Suprapubic skin (tissue), 4 donors: Measurements from ENCODE around the gene MED12L. TPM values are rescaled to one million over a fixed set of nuclear protein-coding genes. Genes with fewer than 3 reads are reported as not detected.
A peak's percentile ranks its signal among the peaks of the same experiment; 100 is the strongest.
"Not testable (repeated sequence)": the region's sequence is repeated elsewhere in the genome, so short reads cannot be mapped to it uniquely, and the experiment has no call there.

Source experiments
- DNase-seq, 2 donors: peaks; one replicate each; pipeline ENCODE4 v3.0.0-alpha.2; 2019; ENCODE audit warnings: low spot score in 2 of 2
- H3K27ac ChIP-seq: fragments of 200-600 bp; sonication (generic); one replicate; pipeline ENCODE4 v1.5.1; 2019
- H3K27me3 ChIP-seq: fragments of 200-600 bp; sonication (generic); one replicate; pipeline ENCODE4 v1.5.1; 2019
- H3K36me3 ChIP-seq: fragments of 200-600 bp; sonication (generic); one replicate; pipeline ENCODE4 v1.5.1; 2019
- H3K4me1 ChIP-seq: fragments of 200-600 bp; sonication (generic); one replicate; pipeline ENCODE4 v1.5.1; 2019
- H3K4me3 ChIP-seq: fragments of 200-600 bp; sonication (generic); one replicate; pipeline ENCODE4 v1.5.1; 2019; ENCODE audit warnings: mild to moderate bottlenecking
- H3K9me3 ChIP-seq: fragments of 200-600 bp; sonication (generic); one replicate; pipeline ENCODE4 v1.5.1; 2019
- EP300 ChIP-seq: sonication (generic); formaldehyde crosslinking; IDR thresholded peaks from one replicate; pipeline ENCODE4 v1.6.1; 2017; ENCODE audit warnings: antibody characterized with exemption
- POLR2A ChIP-seq, 2 donors: fragments of 450-650 bp; IDR thresholded peaks; one replicate each; pipeline ENCODE4 v1.6.1; 2017; ENCODE audit warnings: antibody characterized with exemption in 2 of 2, mild to moderate bottlenecking in 2 of 2, moderate library complexity in 2 of 2
- POLR2AphosphoS5 ChIP-seq, 3 donors: sonication (generic); formaldehyde crosslinking; IDR thresholded peaks; one replicate each; pipeline ENCODE4 v1.6.1; 2017; ENCODE audit warnings: antibody characterized with exemption in 3 of 3
- WGBS: methylation state at CpG from one replicate; pipeline ENCODE4 v1.1.5; 2018; 5-methylcytosine and 5-hydroxymethylcytosine counted together
- total RNA-seq, 4 donors: library from RNA; depleted of rRNA; stranded (reverse); fragments of >200 nt; gene quantifications; one replicate each; pipeline ENCODE4 v1.1.0, GENCODE V29; 2016
- TF ChIP-seq, protein P1 (sequence below), 2 donors: fragments of 200-600 bp in 1 of 2; fragments of 450-650 bp in 1 of 2; sonication (generic) in 1 of 2; IDR thresholded peaks; one replicate each; pipeline ENCODE4 v1.5.1; 2016 to 2019; ENCODE audit warnings: antibody characterized with exemption in 2 of 2, mild to moderate bottlenecking in 1 of 2, moderate library complexity in 1 of 2

The MED12L gene
- total RNA-seq, 4 donors from 2014 or later = 0.08 to 0.80 (median 0.22) TPM

DNA sequence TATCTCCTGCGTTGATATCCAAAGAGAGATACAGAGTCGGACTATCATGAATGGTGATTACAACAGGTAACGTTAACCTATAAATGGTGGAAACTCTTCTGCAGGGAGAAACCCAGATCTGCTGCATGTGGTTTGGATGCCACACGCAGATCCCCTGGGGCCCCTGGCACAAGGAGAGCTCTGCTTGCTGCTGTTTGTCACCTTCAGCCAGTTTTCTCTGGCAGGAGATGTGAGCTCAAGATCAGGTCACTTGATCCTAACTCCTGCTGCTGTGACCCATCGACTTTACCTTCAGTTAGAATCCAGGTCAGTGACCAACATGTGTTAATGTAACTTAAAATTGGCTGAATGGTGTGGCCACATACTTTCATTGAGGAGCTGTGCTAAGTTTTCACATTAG is 141.4 kb downstream of the MED12L start:
- H3K9me3 ChIP-seq = no peaks in the 10 kb centered on the region
- TF ChIP-seq, protein P1, sequence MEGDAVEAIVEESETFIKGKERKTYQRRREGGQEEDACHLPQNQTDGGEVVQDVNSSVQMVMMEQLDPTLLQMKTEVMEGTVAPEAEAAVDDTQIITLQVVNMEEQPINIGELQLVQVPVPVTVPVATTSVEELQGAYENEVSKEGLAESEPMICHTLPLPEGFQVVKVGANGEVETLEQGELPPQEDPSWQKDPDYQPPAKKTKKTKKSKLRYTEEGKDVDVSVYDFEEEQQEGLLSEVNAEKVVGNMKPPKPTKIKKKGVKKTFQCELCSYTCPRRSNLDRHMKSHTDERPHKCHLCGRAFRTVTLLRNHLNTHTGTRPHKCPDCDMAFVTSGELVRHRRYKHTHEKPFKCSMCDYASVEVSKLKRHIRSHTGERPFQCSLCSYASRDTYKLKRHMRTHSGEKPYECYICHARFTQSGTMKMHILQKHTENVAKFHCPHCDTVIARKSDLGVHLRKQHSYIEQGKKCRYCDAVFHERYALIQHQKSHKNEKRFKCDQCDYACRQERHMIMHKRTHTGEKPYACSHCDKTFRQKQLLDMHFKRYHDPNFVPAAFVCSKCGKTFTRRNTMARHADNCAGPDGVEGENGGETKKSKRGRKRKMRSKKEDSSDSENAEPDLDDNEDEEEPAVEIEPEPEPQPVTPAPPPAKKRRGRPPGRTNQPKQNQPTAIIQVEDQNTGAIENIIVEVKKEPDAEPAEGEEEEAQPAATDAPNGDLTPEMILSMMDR (IDR thresholded peaks at IDR 0.05) = no peak
- TF ChIP-seq POLR2A (IDR thresholded peaks at IDR 0.05) (no peak), EP300 (no peak), POLR2AphosphoS5 (IDR thresholded peaks at IDR 0.05) (no peak)
- H3K27me3 ChIP-seq = no peaks in the 10 kb centered on the region
- no peaks in the 10 kb centered on the region for H3K36me3 ChIP-seq
- peaks cover 23% of the 10 kb centered on the region for H3K4me1 ChIP-seq
- no peak overlapping the region for H3K27ac ChIP-seq
- H3K4me3 ChIP-seq = no peak overlapping the region
- 73% methylated on average over 5 of the region's 5 CpGs for WGBS
- DNase-seq = no peak

DNA sequence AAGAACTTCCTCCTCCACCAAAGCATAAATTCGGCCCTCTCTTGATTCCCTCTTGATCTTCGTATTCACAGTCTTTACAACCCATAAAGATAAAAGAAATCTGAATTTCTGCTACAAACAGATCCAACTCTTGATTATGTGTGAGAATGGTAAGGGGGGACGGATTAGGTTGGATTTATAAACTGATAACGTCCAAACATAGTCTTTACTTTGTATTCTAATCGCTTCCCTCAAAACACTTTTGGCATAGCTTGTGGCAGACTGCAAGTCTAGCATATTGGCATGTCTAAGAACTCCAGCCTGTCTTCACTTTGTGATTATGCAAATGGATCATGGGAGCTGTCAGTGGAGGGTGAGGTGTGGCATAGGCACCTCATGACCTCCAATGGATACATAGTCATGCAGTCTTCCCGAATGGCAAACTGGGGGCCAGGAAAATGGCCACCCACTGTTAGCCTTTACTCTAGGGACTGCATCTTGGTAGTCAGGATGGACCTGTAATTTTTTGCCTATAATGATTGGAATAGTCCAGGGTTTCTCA is 141.9 kb downstream of the MED12L start:
- Histone ChIP-seq H3K9me3 (no peaks in the 10 kb centered on the region), H3K4me1 (peaks cover 23% of the 10 kb centered on the region), H3K27me3 (no peaks in the 10 kb centered on the region), H3K36me3 (no peaks in the 10 kb centered on the region), H3K27ac (no peak overlapping the region), H3K4me3 (no peak overlapping the region)
- DNase-seq = no peak
- 65% methylated on average over 6 of the region's 6 CpGs for WGBS
- TF ChIP-seq POLR2A (IDR thresholded peaks at IDR 0.05) = no peak
- TF ChIP-seq, protein P1 (IDR thresholded peaks at IDR 0.05) = no peak
- TF ChIP-seq EP300 = no peak
- TF ChIP-seq POLR2AphosphoS5 (IDR thresholded peaks at IDR 0.05) = no peak

DNA sequence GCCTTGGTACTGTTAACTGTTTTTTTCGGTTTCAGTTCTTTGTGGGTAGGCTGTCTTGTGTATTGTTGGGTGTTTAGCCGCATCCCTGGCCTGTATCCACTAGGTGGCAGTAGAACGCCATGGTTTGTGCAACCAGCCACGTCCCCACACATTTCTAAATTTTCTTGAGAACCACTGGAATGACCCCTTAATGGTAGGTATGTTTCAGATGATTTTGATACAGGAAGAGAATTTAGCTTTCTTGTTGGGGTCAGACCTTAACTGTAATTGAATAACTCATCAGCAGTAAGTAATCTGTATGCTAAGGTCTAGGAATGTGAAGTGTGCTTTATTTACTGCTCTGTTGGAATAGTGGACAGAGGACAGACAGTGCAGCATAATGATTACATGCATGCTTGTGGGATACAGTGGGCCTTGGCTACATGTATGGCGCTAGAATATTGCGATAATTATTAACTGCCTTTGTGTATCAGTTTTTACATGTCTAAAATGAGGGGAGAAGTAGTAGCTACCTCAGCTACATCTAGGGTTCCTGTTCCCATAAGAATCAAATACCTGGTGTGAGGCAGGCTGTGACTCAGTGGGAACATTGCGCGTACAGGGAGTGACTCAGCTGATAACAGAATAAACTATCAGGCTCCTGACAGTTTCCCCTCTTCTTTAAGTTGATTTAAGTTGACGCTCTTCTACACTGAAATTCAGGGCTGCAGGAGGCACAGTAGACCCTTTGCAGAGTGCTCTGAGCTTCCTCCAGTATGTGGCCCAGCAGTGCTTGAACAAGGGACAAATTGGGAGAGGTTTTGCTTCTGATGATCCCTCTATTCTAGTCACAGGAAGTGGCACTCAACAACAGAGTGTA is 142.6 kb downstream of the MED12L start:
- Histone ChIP-seq H3K4me1 (peaks cover 23% of the 10 kb centered on the region), H3K4me3 (no peak overlapping the region), H3K27ac (no peak overlapping the region), H3K9me3 (no peaks in the 10 kb centered on the region), H3K27me3 (no peaks in the 10 kb centered on the region), H3K36me3 (no peaks in the 10 kb centered on the region)
- TF ChIP-seq EP300 = no peak
- TF ChIP-seq, protein P1 (IDR thresholded peaks at IDR 0.05) = peak; percentile 81 to 95
- TF ChIP-seq POLR2AphosphoS5 (IDR thresholded peaks at IDR 0.05) = no peak
- DNase-seq = peak; percentile 80 to 84
- 38% methylated on average over 9 of the region's 9 CpGs for WGBS

DNA sequence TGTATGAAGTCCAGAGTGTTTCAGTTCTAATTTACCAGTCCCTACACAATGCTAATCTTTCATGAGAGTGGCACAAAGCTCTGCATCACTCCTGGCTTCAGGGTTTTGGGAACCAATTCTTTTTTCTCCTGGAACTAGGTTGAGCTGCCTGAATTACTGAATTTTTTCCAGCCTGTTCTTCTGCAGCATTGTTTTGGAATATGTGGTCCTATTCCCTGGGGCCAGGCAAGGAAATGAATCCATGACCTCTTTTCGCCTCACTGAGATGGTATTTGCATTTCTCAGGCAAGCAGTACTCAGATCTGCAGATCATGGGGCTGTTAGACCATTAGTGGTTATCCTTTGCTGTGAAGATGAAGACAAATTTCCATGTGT is 143.2 kb downstream of the MED12L start:
- no peak overlapping the region for H3K27ac ChIP-seq
- WGBS = 58% methylated on average over 1 of the region's 1 CpG
- H3K36me3 ChIP-seq = no peaks in the 10 kb centered on the region
- no peaks in the 10 kb centered on the region for H3K27me3 ChIP-seq
- no peak overlapping the region for H3K4me3 ChIP-seq
- no peaks in the 10 kb centered on the region for H3K9me3 ChIP-seq
- no peak for TF ChIP-seq POLR2AphosphoS5 (IDR thresholded peaks at IDR 0.05)
- TF ChIP-seq, protein P1 (IDR thresholded peaks at IDR 0.05) = no peak
- TF ChIP-seq EP300 = no peak
- no peak for TF ChIP-seq POLR2A (IDR thresholded peaks at IDR 0.05)
- no peak for DNase-seq
- H3K4me1 ChIP-seq = peaks cover 23% of the 10 kb centered on the region

DNA sequence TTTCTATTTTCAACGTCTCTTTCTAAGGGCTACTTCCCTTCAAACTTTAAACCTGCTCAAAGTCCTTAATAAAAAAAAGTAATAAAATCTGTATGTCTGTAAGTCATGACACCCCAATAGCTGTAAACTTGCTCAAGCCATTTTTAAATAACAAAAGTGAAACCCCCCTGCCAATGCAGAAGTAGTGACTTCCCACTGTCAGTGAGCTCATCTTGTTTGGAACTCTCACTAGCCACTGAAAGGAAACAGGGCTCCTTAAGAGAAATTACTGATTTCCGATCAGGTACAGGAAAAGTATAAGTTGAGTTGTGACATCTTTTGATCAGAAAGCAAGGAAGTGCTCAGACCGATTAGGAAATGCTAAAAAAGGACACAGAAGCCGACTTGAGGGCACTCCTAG is 145.2 kb downstream of the MED12L start:
- 48% methylated on average over 4 of the region's 4 CpGs for WGBS
- no peak overlapping the region for H3K4me3 ChIP-seq
- H3K9me3 ChIP-seq = no peaks in the 10 kb centered on the region
- peaks cover 23% of the 10 kb centered on the region for H3K4me1 ChIP-seq
- no peak overlapping the region for H3K27ac ChIP-seq
- H3K27me3 ChIP-seq = no peaks in the 10 kb centered on the region
- no peak for DNase-seq
- H3K36me3 ChIP-seq = no peaks in the 10 kb centered on the region
- no peak for TF ChIP-seq EP300
- TF ChIP-seq, protein P1 (IDR thresholded peaks at IDR 0.05) = no peak
- no peak for TF ChIP-seq POLR2A (IDR thresholded peaks at IDR 0.05)
- TF ChIP-seq POLR2AphosphoS5 (IDR thresholded peaks at IDR 0.05) = no peak

DNA sequence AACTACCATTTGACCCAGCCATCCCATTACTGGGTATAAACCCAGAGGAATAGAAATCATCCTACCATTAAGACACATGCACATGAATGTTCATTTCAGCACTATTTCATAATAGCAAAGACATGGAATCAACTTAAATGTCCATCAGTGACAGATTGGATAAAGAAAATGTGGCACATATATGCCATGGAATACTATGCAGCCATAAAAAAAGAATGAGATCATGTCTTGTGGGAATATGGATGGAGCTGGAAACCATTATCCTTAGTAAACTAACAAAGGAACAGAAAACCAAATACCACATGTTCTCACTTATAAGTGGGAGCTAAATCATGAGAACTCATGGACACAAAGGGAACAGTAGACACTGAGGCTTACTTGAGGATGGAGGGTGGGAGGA is 146.9 kb downstream of the MED12L start:
- not testable (repeated sequence) for H3K36me3 ChIP-seq, H3K9me3 ChIP-seq, H3K4me3 ChIP-seq, DNase-seq, H3K27ac ChIP-seq, H3K27me3 ChIP-seq
- H3K4me1 ChIP-seq = peaks cover 19% of the 10 kb centered on the region
